HG02970 (cell line): ENCODE measurements around the gene PARP8.
"Not testable (repeated sequence)": the region's sequence is repeated elsewhere in the genome, so short reads cannot be mapped to it uniquely, and the experiment has no call there.

Source experiments
- ATAC-seq: cut with Tn5 transposase; IDR thresholded peaks from one replicate; pipeline ENCODE4 v1.9.1; 2021; ENCODE audit warnings: mild to moderate bottlenecking, moderate library complexity, moderate number of reproducible peaks; ENCODE audit not compliant: unreplicated experiment, low FRiP score

Gene PARP8

DNA sequence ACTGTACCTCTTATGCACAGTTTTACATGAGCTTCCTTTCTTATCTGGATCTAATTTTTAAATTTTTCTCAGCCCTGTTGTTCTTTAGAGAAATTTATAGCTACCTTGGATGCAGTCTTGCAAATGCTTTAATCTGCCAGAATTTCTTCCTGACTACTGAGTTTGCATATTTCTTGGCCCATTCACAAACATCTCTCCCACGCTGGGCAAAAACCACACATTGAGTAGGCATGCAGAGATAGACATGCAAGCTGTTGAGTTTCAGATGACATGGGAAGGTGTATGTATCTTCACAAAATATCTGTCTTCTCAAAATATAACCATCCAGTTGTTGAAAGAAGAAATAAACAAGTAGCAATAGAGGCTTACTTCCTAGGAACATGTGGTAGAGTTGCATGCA, 101.2 kb downstream of the PARP8 start:
- ATAC-seq: no peak

DNA sequence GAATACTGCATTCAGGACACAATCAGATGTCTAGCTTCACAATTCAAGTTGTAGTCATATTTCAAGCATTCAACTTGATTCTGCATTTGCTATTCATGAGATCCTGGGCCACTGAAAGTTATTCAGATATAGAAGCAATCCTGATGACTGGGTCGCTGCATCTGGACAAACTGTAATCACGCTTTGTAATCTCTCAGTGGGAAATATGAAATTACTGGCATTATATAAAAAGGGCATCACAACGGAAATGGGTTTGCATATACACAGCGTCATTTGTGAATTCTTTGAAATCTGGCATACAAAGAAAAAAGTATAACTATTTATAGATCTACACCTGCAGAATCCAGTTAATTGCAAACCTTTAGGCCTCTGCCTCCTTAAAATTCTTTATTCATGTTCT, 102.2 kb downstream of the PARP8 start:
- no peak for ATAC-seq

DNA sequence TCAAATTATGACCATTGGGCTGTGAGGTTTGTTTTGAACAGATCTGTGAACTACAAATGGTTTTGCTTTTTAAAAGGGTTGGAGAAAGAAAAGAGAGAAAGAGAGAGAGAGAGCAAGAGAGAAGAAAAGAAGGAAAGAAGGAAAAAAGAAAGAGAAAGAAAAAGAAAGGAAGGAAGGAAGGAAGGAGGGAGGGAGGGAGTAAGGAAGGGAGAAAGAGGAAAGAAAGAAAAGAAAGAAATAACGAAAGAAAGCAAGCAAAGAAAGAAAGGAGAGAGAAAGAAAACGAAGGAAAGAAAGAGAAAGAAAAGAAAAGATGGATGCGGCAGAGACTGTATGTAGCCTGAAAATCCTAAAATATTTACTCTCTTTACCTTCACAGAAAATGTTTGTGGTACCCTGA, 104.0 kb downstream of the PARP8 start:
- ATAC-seq: no peak

DNA sequence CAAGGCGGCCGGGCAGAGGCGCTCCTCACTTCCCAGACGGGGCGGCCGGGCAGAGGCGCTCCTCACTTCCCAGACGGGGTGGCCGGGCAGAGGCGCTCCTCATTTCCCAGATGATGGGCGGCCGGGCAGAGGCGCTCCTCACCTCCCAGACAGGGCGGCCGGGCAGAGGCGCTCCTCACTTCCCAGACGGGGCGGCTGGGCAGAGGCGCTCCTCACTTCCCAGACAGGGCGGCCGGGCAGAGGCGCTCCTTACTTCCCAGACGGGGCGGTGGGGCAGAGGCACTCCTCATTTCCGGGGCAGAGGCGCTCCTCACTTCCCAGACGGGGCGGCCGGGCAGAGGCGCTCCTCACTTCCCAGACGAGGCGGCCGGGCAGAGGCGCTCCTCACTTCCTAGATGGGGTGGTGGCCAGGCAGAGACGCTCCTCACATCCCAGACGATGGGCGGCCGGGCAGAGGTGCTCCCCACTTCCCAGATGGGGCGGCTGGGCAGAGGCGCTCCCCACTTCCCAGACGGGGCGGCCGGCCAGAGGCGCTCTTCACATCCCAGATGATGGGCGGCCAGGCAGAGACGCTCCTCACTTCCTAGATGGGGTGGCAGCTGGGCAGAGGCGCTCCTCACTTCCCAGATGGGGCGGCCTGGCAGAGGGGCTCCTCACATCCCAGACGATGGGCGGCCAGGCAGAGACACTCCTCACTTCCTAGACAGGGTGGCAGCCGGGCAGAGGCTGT, 108.2 kb downstream of the PARP8 start:
- ATAC-seq: not testable (repeated sequence)

DNA sequence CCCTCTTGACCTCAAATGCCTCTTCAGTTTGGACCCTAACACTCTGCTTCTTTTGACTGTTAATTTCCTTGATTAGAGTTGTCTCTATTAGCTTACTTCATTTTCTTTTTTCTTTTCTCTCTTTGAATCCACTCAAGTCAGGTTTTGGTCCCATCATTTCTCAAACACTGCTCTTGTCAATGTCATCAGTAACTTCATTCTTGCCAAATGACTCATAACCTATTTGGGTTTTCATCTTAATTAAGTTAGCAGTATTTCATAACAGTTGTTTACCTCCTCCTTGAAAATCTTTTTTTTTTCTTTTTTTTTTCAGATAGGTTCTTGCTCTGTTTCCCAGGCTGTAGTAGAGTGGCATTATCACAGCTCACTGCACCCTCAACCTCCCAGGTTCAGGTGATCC, 119.6 kb downstream of the PARP8 start:
- no peak for ATAC-seq

DNA sequence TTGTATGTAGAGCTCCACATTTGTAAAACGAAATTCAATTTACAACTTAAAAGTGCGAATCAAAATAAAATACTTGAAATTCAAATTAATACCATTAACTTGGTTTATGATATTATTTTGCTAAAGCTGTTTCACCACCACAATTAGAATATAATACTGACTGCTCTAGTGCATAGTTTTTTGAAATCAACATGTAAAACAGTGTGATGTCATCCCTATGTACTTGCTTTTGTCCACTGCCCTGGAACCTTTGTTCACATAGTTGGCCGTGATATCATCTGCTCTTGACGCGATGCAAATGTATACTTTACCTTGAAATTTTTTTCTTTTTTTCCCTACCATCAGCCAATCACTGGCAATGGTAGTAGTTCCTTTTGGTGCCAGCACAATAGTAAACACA, 125.4 kb downstream of the PARP8 start:
- ATAC-seq: no peak

GRCh38 chr5:50792843-50793242, 126.4 kb downstream of the PARP8 start:
- ATAC-seq: no peak

DNA sequence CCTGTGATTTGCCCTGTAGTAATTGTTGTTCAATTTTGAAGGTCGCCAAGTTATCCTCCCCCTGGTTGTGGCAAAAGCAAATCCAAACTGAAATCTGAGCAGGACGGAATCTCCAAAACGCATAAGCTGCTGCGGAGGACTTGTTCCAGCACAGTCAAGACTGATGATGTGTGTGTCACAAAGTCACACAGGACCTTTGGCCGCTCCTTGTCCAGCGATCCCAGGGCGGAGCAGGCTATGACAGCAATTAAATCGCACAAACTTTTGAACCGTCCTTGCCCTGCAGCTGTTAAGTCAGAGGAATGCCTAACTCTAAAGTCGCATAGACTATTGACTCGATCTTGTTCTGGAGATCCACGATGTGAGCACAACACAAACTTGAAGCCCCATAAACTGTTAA, 128.4 kb downstream of the PARP8 start:
- no peak for ATAC-seq

DNA sequence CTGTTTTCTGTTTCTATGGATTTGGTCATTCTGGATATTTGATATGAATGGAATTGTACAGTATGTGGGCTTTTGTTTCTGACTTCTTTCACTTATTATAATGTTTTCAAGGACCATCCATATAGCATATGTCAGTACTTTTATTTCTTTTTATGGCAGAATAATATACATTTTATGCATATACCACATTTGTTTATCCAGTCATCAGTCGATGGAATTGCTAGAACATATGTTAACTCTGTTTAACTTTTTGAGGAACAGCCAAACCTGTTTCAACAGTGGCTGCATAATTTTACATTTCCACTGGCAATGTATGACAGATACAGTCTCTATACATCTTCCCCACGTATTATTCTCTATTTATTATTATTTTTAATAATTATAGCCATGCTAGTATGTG, 131.6 kb downstream of the PARP8 start:
- no peak for ATAC-seq

GRCh38 chr5:50799596-50799995, 133.2 kb downstream of the PARP8 start:
- ATAC-seq: no peak

- no peak for ATAC-seq
These were observed 134.0 kb downstream of the PARP8 start for GRCh38 chr5:50800410-50800809.

GRCh38 chr5:50807661-50808060, 141.2 kb downstream of the PARP8 start:
- ATAC-seq: no peak

DNA sequence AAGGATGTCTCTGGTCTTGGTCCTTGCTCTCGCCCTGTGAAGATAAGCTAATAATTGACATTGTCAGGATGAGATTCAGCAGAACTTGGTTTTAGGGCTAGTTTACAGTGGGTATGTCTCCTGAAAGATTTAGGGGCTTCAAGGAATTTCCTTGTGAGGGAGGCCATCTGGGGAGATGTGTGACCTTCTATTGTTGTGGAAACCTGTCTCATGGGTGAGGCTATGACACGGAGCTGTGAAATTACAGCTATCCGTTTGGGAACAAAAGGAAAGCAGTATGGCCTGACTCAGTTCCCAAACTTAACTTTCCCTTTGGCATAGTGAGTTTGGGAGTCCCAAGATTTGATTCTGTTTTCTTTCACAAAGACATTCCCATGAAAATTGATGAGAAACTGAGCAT, 142.0 kb downstream of the PARP8 start:
- ATAC-seq: no peak

- ATAC-seq: not testable (repeated sequence)
These were observed 145.3 kb downstream of the PARP8 start for GRCh38 chr5:50811746-50812145.

GRCh38 chr5:50813691-50814090, 147.3 kb downstream of the PARP8 start:
- no peak for ATAC-seq

DNA sequence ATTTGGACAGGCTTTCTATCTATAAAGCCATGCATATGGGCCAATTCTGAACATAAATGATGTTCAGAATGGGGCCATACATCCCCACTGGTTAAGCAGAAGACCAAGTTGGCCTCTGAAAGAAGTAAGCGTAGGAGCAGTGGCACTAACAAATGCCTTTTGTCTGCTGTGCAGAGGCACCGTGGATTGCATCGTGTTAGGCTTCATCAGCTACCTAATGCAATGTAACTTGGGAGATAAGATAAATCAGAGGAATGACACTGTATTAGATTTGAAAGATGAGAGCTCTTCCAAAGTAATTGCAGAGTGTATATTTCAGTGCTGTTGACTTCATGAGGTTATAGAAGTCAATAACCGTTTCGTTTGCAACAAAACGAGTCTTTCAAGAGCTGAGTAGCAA, 148.1 kb downstream of the PARP8 start:
- ATAC-seq: no peak

- ATAC-seq: no peak
These were observed 155.6 kb downstream of the PARP8 start for GRCh38 chr5:50822046-50822445.

GRCh38 chr5:50822761-50823160, 156.3 kb downstream of the PARP8 start:
- no peak for ATAC-seq

DNA sequence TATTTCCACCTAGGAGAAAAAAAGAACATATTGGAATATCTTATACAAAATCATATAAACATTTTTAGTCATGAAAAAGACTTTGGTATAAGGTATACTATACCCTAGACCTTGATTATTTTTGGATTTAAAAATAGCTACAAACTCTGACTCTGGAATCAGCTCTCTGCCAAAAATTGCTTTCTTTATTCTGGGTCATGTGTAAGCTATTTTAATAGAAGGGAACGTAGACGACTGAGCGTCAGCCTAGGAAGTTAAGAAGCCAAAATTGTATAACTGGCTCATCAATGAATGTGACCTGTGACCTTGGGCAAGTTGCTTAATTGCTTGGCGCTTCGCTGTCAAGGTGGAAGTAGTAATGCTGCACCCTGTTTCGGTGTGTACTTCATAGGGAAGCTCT, 157.1 kb downstream of the PARP8 start:
- ATAC-seq: no peak

- ATAC-seq: no peak
These were observed 157.7 kb downstream of the PARP8 start for GRCh38 chr5:50824109-50824508.

DNA sequence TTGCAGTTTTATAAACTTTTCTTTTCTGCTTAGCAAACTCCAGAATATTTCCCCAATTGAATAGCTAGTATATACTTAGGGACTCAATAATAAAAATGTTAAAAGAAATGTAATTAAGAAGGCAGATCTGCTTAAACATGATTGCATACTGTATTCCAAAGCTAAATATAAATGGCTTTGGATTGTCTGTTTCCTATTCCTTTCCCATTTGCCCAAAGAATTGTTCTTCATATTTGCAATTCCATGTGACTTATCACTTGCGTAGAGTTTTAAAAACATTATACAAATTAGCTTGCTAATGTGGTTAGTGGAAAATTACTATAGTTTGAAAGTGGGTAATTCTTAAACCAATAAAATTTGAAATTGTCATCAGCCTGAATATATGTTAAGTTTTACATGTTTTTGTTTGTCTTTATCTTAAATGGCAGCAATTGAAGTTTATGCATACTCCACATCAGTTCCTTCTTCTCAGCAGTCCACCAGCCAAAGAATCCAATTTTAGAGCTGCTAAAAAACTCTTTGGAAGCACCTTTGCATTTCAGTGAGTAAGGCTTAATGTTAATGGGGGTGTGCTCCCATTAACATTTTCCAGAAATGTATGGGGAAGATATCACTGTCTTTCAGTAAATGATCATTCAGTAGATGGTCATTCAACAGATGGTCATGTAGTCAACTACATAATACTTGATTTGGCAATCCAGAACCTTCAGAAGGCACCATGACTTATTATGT, 161.2 kb downstream of the PARP8 start:
- no peak for ATAC-seq

DNA sequence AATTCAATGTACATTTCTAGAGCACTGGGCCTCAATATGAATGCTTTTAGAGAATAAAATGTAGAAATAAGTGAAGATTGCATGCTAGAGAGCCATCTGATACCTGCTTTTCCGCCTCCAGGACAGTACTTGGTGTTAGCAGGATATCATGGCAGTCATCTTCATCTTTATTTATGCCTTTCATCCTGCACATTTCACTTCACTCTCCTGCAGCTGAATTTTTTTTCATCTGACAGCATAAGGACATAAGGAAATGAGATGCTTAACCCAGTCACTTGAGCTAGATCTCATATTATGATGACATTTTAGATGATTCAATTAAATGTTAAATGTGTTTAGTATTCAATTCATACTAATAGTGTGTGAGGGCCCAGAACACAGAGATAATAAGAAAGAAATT, 162.6 kb downstream of the PARP8 start:
- ATAC-seq: no peak
